GM21576 (cell line): Measurements from ENCODE around the gene NFATC2IP.
A peak's percentile ranks its signal among the peaks of the same experiment; 100 is the strongest.

Experiments used
- ATAC-seq: cut with Tn5 transposase; IDR thresholded peaks from one replicate; pipeline ENCODE4 v1.9.1; 2021; ENCODE audit warnings: mild to moderate bottlenecking, moderate library complexity; ENCODE audit not compliant: unreplicated experiment

The NFATC2IP gene

GRCh38 chr16:28950648-28951409 lies at the start of gene NFATC2IP:
NFATC2IP (plus strand) TSS chr16:28950937; CDS start chr16:28951012, 75 bp downstream.
- ATAC-seq, result peak; percentile 87

GRCh38 chr16:28901862-28902261 lies 48.9 kb upstream of the NFATC2IP start:
- ATAC-seq, result no peak

GRCh38 chr16:28902909-28903308 lies 47.8 kb upstream of the NFATC2IP start:
- ATAC-seq, result no peak

GRCh38 chr16:28903344-28904042 lies 47.2 kb upstream of the NFATC2IP start:
- ATAC-seq, result no peak

GRCh38 chr16:28904363-28904762 lies 46.4 kb upstream of the NFATC2IP start:
- no peak for ATAC-seq

- no peak for ATAC-seq
These were observed 45.9 kb upstream of the NFATC2IP start for GRCh38 chr16:28904828-28905227.

- ATAC-seq, result no peak
These were observed 45.4 kb upstream of the NFATC2IP start for GRCh38 chr16:28905229-28905754.

GRCh38 chr16:28905800-28906372 lies 44.9 kb upstream of the NFATC2IP start:
- no peak for ATAC-seq

GRCh38 chr16:28910086-28911031 lies 40.4 kb upstream of the NFATC2IP start:
- no peak for ATAC-seq

GRCh38 chr16:28912558-28912957 lies 38.2 kb upstream of the NFATC2IP start:
- no peak for ATAC-seq

GRCh38 chr16:28913946-28914724 lies 36.6 kb upstream of the NFATC2IP start:
- ATAC-seq, result no peak

- no peak for ATAC-seq
These were observed 35.6 kb upstream of the NFATC2IP start for GRCh38 chr16:28915181-28915580.

- no peak for ATAC-seq
These were observed 33.6 kb upstream of the NFATC2IP start for GRCh38 chr16:28917095-28917494.

- ATAC-seq, result no peak
These were observed 32.0 kb upstream of the NFATC2IP start for GRCh38 chr16:28918698-28919097.

GRCh38 chr16:28923231-28923587 lies 27.5 kb upstream of the NFATC2IP start:
- no peak for ATAC-seq

- peak; percentile 57 for ATAC-seq
These were observed 26.9 kb upstream of the NFATC2IP start for GRCh38 chr16:28923652-28924398.

- peak; percentile 9 for ATAC-seq
These were observed 26.4 kb upstream of the NFATC2IP start for GRCh38 chr16:28924399-28924761.

- ATAC-seq, result peak; percentile 47
These were observed 25.9 kb upstream of the NFATC2IP start, which contains the start of gene RABEP2 for GRCh38 chr16:28924762-28925385. RABEP2 (minus strand) TSS chr16:28925238; CDS start chr16:28925163, 75 bp downstream.
